Body of pancreas (tissue), 4 donors: ENCODE measurements around the gene RBMS1. TPM values are rescaled to one million over a fixed set of nuclear protein-coding genes. Genes with fewer than 3 reads are reported as not detected.

Source experiments
- ATAC-seq: fragments of 150-250 bp; one replicate; pipeline ENCODE4 v1.9.1; 2016
- DNase-seq, 4 donors: peaks; one replicate each; pipeline ENCODE4 v3.0.0-alpha.2; 2019
- H3K27ac ChIP-seq, 4 donors: fragments of 200-600 bp; sonication (generic); 1 replicate in 3 of 4; 2 replicates in 1 of 4; pipeline versions ENCODE4 v1.5.1 to v1.6.1; 2016 to 2019; ENCODE audit warnings: mild to moderate bottlenecking in 1 of 4, mixed read lengths in 1 of 4, moderate library complexity in 1 of 4
- H3K27me3 ChIP-seq, 2 donors: fragments of 200-600 bp; sonication (generic); one replicate each; pipeline ENCODE4 v1.6.0; 2016; ENCODE audit warnings: mild to moderate bottlenecking in 1 of 2
- H3K36me3 ChIP-seq, 2 donors: fragments of 200-600 bp; sonication (generic); replicated peaks in 1 of 2; 2 replicates each; pipeline ENCODE4 v1.5.1; 2016; ENCODE audit warnings: low read depth in 2 of 2; ENCODE audit not compliant: insufficient read depth in 1 of 2
- H3K4me1 ChIP-seq: fragments of 200-600 bp; sonication (generic); one replicate; pipeline ENCODE4 v1.6.0; 2016
- H3K4me3 ChIP-seq, 2 donors: fragments of 200-600 bp; sonication (generic); 1 replicate in 1 of 2; 2 replicates in 1 of 2; pipeline ENCODE4 v1.5.1; 2016 to 2019
- H3K9me3 ChIP-seq, 3 donors: fragments of 200-600 bp; sonication (generic); 1 replicate in 2 of 3; 2 replicates in 1 of 3; pipeline ENCODE4 v1.5.1; 2016
- POLR2A ChIP-seq, 3 donors: fragments of 450-650 bp; IDR thresholded peaks; one replicate each; pipeline ENCODE4 v1.6.1; 2016; ENCODE audit warnings: antibody characterized with exemption in 3 of 3, mild to moderate bottlenecking in 2 of 3
- WGBS, 2 donors: methylation state at CpG; one replicate each; pipeline ENCODE4 v1.1.5; 2017; 5-methylcytosine and 5-hydroxymethylcytosine counted together
- intact Hi-C: fragments of 100-400 bp; cut with DNase I; formaldehyde crosslinking; loops from one replicate; pipeline ENCODE4 v1.15.1; 2023
- total RNA-seq, 2 donors: library from RNA; depleted of rRNA; stranded (reverse); fragments of >200 nt; gene quantifications; one replicate each; pipeline ENCODE4 v1.1.0, GENCODE V29; 2016
- TF ChIP-seq, protein P1 (sequence below), 7 experiments: fragments of 450-650 bp in 4 of 7; fragments of 200-600 bp in 3 of 7; sonication (generic) in 3 of 7; IDR thresholded peaks; one replicate each; pipeline ENCODE4 v1.5.1; 2016 to 2019; ENCODE audit warnings: antibody characterized with exemption in 7 of 7

Gene RBMS1
- total RNA-seq, 2 donors from 2014 or later: 21.3 to 23.7 TPM

DNA sequence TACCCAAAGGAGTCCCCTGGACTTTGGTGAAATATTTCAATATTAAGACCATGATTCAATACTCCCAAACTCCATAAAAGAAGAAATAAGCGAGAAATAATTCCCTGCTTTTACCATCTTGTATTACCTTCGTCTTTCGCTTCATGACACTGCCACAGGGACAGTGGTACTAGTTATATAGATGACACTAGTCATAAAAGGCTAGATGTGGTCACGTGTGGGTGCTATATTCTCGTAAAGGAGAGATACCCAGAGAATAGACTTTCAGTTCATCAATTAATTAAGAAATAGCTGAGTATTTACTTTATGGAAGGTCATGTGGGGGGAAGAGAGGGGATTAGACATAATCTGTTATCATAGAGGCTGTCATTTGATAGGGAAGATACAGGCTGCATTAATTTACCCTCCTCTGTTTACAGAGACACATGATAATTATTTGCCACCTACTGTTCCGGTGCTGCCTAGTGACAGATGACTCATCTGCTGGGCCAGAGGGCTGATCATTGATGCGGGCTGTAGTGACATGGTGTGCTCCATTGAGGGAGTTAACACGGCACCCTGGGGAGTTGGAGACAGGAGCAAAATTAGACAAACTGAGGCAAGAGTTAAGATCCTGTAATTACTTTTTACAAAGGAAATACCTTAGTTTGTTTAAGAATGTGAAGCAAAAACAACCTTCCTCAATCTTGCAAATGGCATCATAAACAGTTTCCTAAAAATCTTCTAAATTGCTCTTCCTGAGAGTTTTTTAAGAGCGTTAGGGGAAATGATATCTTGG is 215.3 kb downstream of the RBMS1 start:
- intact Hi-C loops: no loop called here
- no peaks in the 10 kb centered on the region for H3K36me3 ChIP-seq
- no peak overlapping the region for H3K4me3 ChIP-seq
- H3K9me3 ChIP-seq: no peaks in the 10 kb centered on the region
- no peaks in the 10 kb centered on the region for H3K27me3 ChIP-seq
- peak overlapping the region in 1 of 4 donors; percentile 26 for H3K27ac ChIP-seq
- TF ChIP-seq POLR2A (IDR thresholded peaks at IDR 0.05): no peak
- TF ChIP-seq, protein P1, sequence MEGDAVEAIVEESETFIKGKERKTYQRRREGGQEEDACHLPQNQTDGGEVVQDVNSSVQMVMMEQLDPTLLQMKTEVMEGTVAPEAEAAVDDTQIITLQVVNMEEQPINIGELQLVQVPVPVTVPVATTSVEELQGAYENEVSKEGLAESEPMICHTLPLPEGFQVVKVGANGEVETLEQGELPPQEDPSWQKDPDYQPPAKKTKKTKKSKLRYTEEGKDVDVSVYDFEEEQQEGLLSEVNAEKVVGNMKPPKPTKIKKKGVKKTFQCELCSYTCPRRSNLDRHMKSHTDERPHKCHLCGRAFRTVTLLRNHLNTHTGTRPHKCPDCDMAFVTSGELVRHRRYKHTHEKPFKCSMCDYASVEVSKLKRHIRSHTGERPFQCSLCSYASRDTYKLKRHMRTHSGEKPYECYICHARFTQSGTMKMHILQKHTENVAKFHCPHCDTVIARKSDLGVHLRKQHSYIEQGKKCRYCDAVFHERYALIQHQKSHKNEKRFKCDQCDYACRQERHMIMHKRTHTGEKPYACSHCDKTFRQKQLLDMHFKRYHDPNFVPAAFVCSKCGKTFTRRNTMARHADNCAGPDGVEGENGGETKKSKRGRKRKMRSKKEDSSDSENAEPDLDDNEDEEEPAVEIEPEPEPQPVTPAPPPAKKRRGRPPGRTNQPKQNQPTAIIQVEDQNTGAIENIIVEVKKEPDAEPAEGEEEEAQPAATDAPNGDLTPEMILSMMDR (IDR thresholded peaks at IDR 0.05): no peak
- ATAC-seq (no peak), DNase-seq (no peak)
- H3K4me1 ChIP-seq: peaks cover 31% of the 10 kb centered on the region
- 80% methylated on average over 9 of the region's 9 CpGs for WGBS, 2 donors

DNA sequence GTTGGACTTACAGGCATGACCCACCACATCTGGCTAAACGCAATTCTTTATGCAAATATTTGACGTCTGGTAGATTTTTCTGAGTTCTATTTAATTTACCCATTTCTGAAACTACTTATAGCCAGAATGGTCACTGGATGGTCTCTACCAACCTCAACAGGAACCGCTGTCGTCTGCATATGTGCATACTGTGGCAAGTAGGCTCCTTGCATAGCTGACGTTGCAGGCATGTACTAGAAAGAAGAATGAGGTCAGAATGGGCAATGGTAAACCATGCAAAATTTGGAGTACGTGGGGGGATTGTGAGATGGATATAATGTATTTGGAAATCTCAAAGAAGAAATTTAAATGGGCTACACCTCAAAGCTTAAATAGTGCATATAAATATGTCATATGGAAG is 216.5 kb downstream of the RBMS1 start:
- H3K9me3 ChIP-seq: no peaks in the 10 kb centered on the region
- H3K27me3 ChIP-seq: no peaks in the 10 kb centered on the region
- peaks cover 37% of the 10 kb centered on the region for H3K4me1 ChIP-seq
- no peak overlapping the region for H3K4me3 ChIP-seq
- H3K36me3 ChIP-seq: no peaks in the 10 kb centered on the region
- 86 to 94% methylated on average over 6 of the region's 6 CpGs for WGBS, 2 donors
- no peak for ATAC-seq
- intact Hi-C loops: no loop called here
- TF ChIP-seq POLR2A (IDR thresholded peaks at IDR 0.05): no peak
- TF ChIP-seq, protein P1 (IDR thresholded peaks at IDR 0.05): no peak
- H3K27ac ChIP-seq: no peak overlapping the region
- DNase-seq: no peak

DNA sequence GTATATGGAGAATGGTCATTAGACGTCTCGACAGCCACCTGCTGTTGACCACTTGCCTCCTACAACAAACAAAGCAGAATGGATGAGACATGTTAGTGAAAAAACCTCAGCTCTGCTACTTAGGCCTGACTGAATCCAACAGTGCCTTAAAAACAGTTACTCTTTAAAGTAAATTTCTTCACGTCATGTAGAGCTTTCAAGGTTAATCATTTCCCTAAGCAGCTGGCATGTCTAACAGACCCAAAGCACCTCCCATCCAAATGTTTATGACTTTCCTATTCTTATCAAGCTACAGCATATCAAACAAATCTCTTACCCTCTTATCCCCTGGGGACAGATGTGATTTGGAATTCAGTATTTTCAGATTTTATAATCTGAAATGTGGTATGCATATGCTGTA is 218.0 kb downstream of the RBMS1 start:
- H3K27ac ChIP-seq: peak overlapping the region; percentile 9 to 65 (median 55)
- H3K36me3 ChIP-seq: no peaks in the 10 kb centered on the region
- no peaks in the 10 kb centered on the region for H3K27me3 ChIP-seq
- ATAC-seq: peak; percentile 58
- WGBS, 2 donors: 17 to 22% methylated on average over 3 of the region's 3 CpGs
- H3K4me1 ChIP-seq: peaks cover 52% of the 10 kb centered on the region
- intact Hi-C loops: no loop called here
- peak in 1 of 4 donors; percentile 16 for DNase-seq
- H3K9me3 ChIP-seq: no peaks in the 10 kb centered on the region
- H3K4me3 ChIP-seq: no peak overlapping the region
- TF ChIP-seq, protein P1 (IDR thresholded peaks at IDR 0.05): peak in 1 of 7 experiments; percentile 6
- TF ChIP-seq POLR2A (IDR thresholded peaks at IDR 0.05): no peak

DNA sequence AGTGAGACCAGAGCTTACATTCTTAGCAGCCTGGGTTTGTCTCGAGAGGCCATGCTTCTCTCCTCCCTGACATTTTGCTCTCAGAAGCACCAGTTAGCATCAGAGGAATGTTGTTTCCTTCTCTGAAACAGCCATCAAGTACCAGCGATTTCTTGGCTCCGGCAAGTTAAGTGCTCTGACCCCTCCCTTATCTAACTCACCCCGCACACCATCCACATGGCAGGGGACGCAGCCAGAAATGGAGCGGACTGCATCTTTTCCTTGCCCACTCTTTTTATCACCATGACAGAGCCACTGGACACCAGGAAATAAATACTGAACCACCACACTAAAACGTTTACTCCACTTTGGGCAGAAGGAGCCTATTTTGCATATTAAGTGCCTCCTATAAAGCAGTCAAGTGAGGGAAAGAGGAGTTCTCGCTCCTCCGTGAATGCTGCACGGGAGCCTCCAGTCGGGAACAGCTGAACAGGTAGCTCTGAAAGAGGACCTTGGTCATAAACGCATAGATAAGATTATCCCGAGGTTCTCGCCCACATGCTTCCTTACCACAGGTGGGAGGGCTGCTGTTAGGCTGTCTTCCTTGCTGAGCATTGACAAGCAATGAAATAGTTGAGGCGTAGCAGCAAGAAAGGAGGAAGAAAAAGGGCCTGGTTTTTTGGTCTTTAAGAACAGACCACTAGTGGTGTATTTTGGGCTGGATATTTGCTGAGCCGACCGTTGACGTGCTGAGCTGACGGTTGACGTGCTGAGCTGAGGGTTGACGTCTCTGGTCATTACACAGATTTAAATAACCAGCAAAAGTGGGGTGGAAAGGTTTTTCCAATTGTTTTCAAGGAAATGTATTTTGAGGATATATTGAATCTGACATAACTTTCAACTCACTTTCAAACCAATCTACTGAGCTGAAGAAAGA is 222.2 kb downstream of the RBMS1 start:
- Histone ChIP-seq H3K27me3 (no peaks in the 10 kb centered on the region), H3K4me3 (no peak overlapping the region), H3K27ac (peak overlapping the region; percentile 95 to 97 (median 96)), H3K4me1 (peaks cover 76% of the 10 kb centered on the region), H3K36me3 (no peaks in the 10 kb centered on the region), H3K9me3 (no peaks in the 10 kb centered on the region)
- no peak for ATAC-seq
- peak in 1 of 3 donors; percentile 50 for TF ChIP-seq POLR2A (IDR thresholded peaks at IDR 0.05)
- TF ChIP-seq, protein P1 (IDR thresholded peaks at IDR 0.05): no peak
- whole genome bisulfite sequencing, 2 donors: 42 to 45% methylated on average over 21 of the region's 21 CpGs
- DNase-seq: peak; percentile 28 to 54 (median 40)
- intact Hi-C loops: no loop called here
